SK-N-SH treated with all-trans-retinoic acid at 6 μM for 48 hours (cell line): ENCODE results near the gene SMOC2.

Source experiments
- ATAC-seq: fragments of 200-7000 bp; cut with Tn5 transposase; 3 replicates; pipeline ENCODE4 v1.9.1; 2020; ENCODE audit warnings: mild to moderate bottlenecking, moderate library complexity
- ARNTL ChIP-seq: fragments of 450-650 bp; formaldehyde crosslinking; IDR thresholded peaks from 2 replicates; pipeline ENCODE4 v1.5.0; 2020; ENCODE audit warnings: low read depth, mild to moderate bottlenecking, moderate library complexity, borderline replicate concordance
- BACH2 ChIP-seq: fragments of 250-450 bp; sonication (Bioruptor Pico); IDR thresholded peaks from 2 replicates; pipeline ENCODE4 v1.9.0; 2021; ENCODE audit warnings: mild to moderate bottlenecking, borderline replicate concordance
- CREB5 ChIP-seq: fragments of 250-450 bp; sonication (Bioruptor Pico); IDR thresholded peaks from 2 replicates; pipeline ENCODE4 v1.5.1; 2020; ENCODE audit warnings: low read depth, mild to moderate bottlenecking, moderate library complexity
- ESRRG ChIP-seq: fragments of 250-450 bp; sonication (Bioruptor Pico); IDR thresholded peaks from 2 replicates; pipeline ENCODE4 v1.6.1; 2021; ENCODE audit warnings: mild to moderate bottlenecking
- GLIS3 ChIP-seq: fragments of 250-450 bp; sonication (Bioruptor Pico); IDR thresholded peaks from 2 replicates; pipeline ENCODE4 v1.5.0; 2020; ENCODE audit warnings: mild to moderate bottlenecking, moderate library complexity
- ISL1 ChIP-seq: fragments of 250-450 bp; sonication (Bioruptor Pico); IDR thresholded peaks from 2 replicates; pipeline ENCODE4 v2.1.2; 2022; ENCODE audit warnings: mild to moderate bottlenecking, moderate library complexity
- OSR1 ChIP-seq: fragments of 250-450 bp; sonication (Bioruptor Pico); IDR thresholded peaks from 2 replicates; pipeline ENCODE4 v1.8.0; 2022; ENCODE audit warnings: moderate library complexity, mild to moderate bottlenecking, inconsistent platforms
- PATZ1 ChIP-seq: fragments of 250-450 bp; sonication (Bioruptor Pico); IDR thresholded peaks from 2 replicates; pipeline ENCODE4 v1.8.0; 2020; ENCODE audit warnings: mild to moderate bottlenecking, moderate library complexity, borderline replicate concordance
- POU6F1 ChIP-seq: fragments of 250-450 bp; sonication (Bioruptor Pico); IDR thresholded peaks from 2 replicates; pipeline ENCODE4 v1.8.0; 2021; ENCODE audit warnings: low read depth, mild to moderate bottlenecking, moderate library complexity, borderline replicate concordance
- SNAI2 ChIP-seq: fragments of 250-450 bp; sonication (Bioruptor Pico); IDR thresholded peaks from 2 replicates; pipeline ENCODE4 v1.5.0; 2020; ENCODE audit warnings: mild to moderate bottlenecking, moderate library complexity
- TCF4 ChIP-seq: fragments of 250-450 bp; sonication (Bioruptor Pico); IDR thresholded peaks from 2 replicates; pipeline ENCODE4 v1.8.0; 2021; ENCODE audit warnings: mild to moderate bottlenecking, moderate library complexity, borderline replicate concordance
- TOX ChIP-seq: fragments of 250-450 bp; sonication (Bioruptor Pico); IDR thresholded peaks from 2 replicates; pipeline ENCODE4 v1.8.0; 2021; ENCODE audit warnings: mild to moderate bottlenecking, moderate library complexity, borderline replicate concordance
- ZC3H10 ChIP-seq: fragments of 250-450 bp; sonication (Bioruptor Pico); IDR thresholded peaks from 2 replicates; pipeline ENCODE4 v1.5.1; 2021; ENCODE audit warnings: mild to moderate bottlenecking, moderate library complexity
- ZFP3 ChIP-seq: fragments of 250-450 bp; sonication (Bioruptor Pico); IDR thresholded peaks from 2 replicates; pipeline ENCODE4 v1.5.0; 2020; ENCODE audit warnings: mild to moderate bottlenecking, moderate library complexity
- ZFP30 ChIP-seq: fragments of 450-650 bp; formaldehyde crosslinking; IDR thresholded peaks from 2 replicates; pipeline ENCODE4 v1.5.0; 2022; ENCODE audit warnings: mild to moderate bottlenecking, moderate library complexity
- ZNF565 ChIP-seq: fragments of 450-650 bp; formaldehyde crosslinking; conservative IDR thresholded peaks from 2 replicates; pipeline ENCODE4 v1.5.0; 2020; ENCODE audit warnings: low read depth, mild to moderate bottlenecking, moderate library complexity
- ZNF70 ChIP-seq: fragments of 450-650 bp; formaldehyde crosslinking; IDR thresholded peaks from 2 replicates; pipeline ENCODE4 v1.5.0; 2020; ENCODE audit warnings: mild to moderate bottlenecking, moderate library complexity
- ZNF8 ChIP-seq: fragments of 450-650 bp; formaldehyde crosslinking; IDR thresholded peaks from 2 replicates; pipeline ENCODE4 v1.5.0; 2020; ENCODE audit warnings: mild to moderate bottlenecking, moderate library complexity

The SMOC2 gene

GRCh38 chr6:168582571-168582981 lies 141.6 kb downstream of the SMOC2 start:
- no peak for ATAC-seq
- TF ChIP-seq GLIS3 (CRISPR knock-in tag) (no peak), ZNF8 (no peak), CREB5 (CRISPR knock-in tag) (no peak), ZFP3 (CRISPR knock-in tag) (no peak), ARNTL (CRISPR knock-in tag) (no peak), SNAI2 (CRISPR knock-in tag) (no peak)

- TF ChIP-seq ZFP30 (no peak), GLIS3 (CRISPR knock-in tag) (no peak), BACH2 (CRISPR knock-in tag) (no peak), ESRRG (no peak), ZNF70 (CRISPR knock-in tag) (no peak), CREB5 (CRISPR knock-in tag) (no peak), ZNF8 (no peak), TCF4 (CRISPR knock-in tag) (no peak), OSR1 (CRISPR knock-in tag) (no peak), TOX (no peak), ARNTL (CRISPR knock-in tag) (no peak), SNAI2 (CRISPR knock-in tag) (no peak), PATZ1 (CRISPR knock-in tag) (no peak), ISL1 (CRISPR knock-in tag) (no peak), POU6F1 (CRISPR knock-in tag) (no peak)
Observed at GRCh38 chr6:168583126-168583525, 142.1 kb downstream of the SMOC2 start.

GRCh38 chr6:168583821-168584220 lies 142.8 kb downstream of the SMOC2 start:
- ATAC-seq, result no peak
- no peak for TF ChIP-seq OSR1 (CRISPR knock-in tag)

More at GRCh38 chr6:168583126-168583525, 142.1 kb downstream of the SMOC2 start:
- ATAC-seq, result no peak

GRCh38 chr6:168584249-168584648 lies 143.3 kb downstream of the SMOC2 start:
- no peak for TF ChIP-seq TCF4 (CRISPR knock-in tag)
- no peak for TF ChIP-seq ISL1 (CRISPR knock-in tag)
- no peak for TF ChIP-seq ZNF70 (CRISPR knock-in tag)
- TF ChIP-seq GLIS3 (CRISPR knock-in tag), result no peak
- TF ChIP-seq ZFP30, result no peak
- no peak for TF ChIP-seq ARNTL (CRISPR knock-in tag)
- TF ChIP-seq ZNF565 (CRISPR knock-in tag), result no peak

GRCh38 chr6:168584671-168585070 lies 143.7 kb downstream of the SMOC2 start:
- no peak for ATAC-seq
- TF ChIP-seq ZFP3 (CRISPR knock-in tag) (no peak), OSR1 (CRISPR knock-in tag) (no peak)
- TF ChIP-seq, all 23 proteins: peak for 0

More at GRCh38 chr6:168584249-168584648, 143.3 kb downstream of the SMOC2 start:
- ATAC-seq, result no peak

GRCh38 chr6:168585441-168585840 lies 144.5 kb downstream of the SMOC2 start:
- no peak for TF ChIP-seq ZNF70 (CRISPR knock-in tag)
- no peak for TF ChIP-seq SNAI2 (CRISPR knock-in tag)
- no peak for TF ChIP-seq ZC3H10 (CRISPR knock-in tag)
- TF ChIP-seq PATZ1 (CRISPR knock-in tag), result no peak
- ATAC-seq, result no peak
